Gastroesophageal sphincter (tissue), 3 donors: ENCODE measurements around the gene SRSF10.
"Not testable (repeated sequence)": the region's sequence is repeated elsewhere in the genome, so short reads cannot be mapped to it uniquely, and the experiment has no call there.

Experiments used
- CTCF ChIP-seq, 4 experiments: fragments of 200-600 bp in 2 of 4; fragments of 450-650 bp in 2 of 4; sonication (generic) in 1 of 4; IDR thresholded peaks; one replicate each; pipeline ENCODE4 v1.5.1; 2017 to 2019; ENCODE audit warnings: antibody characterized with exemption in 4 of 4, mild to moderate bottlenecking in 2 of 4, moderate library complexity in 2 of 4
- POLR2A ChIP-seq, 2 donors: fragments of 450-650 bp; IDR thresholded peaks; one replicate each; pipeline ENCODE4 v1.6.1; 2017; ENCODE audit warnings: antibody characterized with exemption in 2 of 2, mild to moderate bottlenecking in 2 of 2, moderate library complexity in 1 of 2
- POLR2AphosphoS5 ChIP-seq: sonication (generic); formaldehyde crosslinking; IDR thresholded peaks from one replicate; pipeline ENCODE4 v1.6.1; 2017; ENCODE audit warnings: antibody characterized with exemption

GRCh38 chr1:23992011-23992410 lies 11.9 kb upstream of the SRSF10 start:
- not testable (repeated sequence) for TF ChIP-seq CTCF (IDR thresholded peaks at IDR 0.05); POLR2AphosphoS5; POLR2A (IDR thresholded peaks at IDR 0.05)
